H54 (cell line): Measurements from ENCODE around the gene ZNF32.
A peak's percentile ranks its signal among the peaks of the same experiment; 100 is the strongest.
"Not testable (repeated sequence)": the region's sequence is repeated elsewhere in the genome, so short reads cannot be mapped to it uniquely, and the experiment has no call there.

ENCODE experiments used
- DNase-seq: peaks from one replicate; pipeline ENCODE4 v3.0.0; 2011; ENCODE audit warnings: low spot score, mixed read lengths; ENCODE audit not compliant: insufficient read length
- FAIRE-seq: peaks from 3 replicates; lab custom pipeline; 2011; peaks lifted over from hg19 to GRCh38; lab: Jason Lieb, UNC
- POLR2A ChIP-seq: IDR thresholded peaks from 2 replicates; pipeline ENCODE4 v1.6.1; 2011; ENCODE audit warnings: low read depth, mild to moderate bottlenecking, low read length

ZNF32 gene

DNA sequence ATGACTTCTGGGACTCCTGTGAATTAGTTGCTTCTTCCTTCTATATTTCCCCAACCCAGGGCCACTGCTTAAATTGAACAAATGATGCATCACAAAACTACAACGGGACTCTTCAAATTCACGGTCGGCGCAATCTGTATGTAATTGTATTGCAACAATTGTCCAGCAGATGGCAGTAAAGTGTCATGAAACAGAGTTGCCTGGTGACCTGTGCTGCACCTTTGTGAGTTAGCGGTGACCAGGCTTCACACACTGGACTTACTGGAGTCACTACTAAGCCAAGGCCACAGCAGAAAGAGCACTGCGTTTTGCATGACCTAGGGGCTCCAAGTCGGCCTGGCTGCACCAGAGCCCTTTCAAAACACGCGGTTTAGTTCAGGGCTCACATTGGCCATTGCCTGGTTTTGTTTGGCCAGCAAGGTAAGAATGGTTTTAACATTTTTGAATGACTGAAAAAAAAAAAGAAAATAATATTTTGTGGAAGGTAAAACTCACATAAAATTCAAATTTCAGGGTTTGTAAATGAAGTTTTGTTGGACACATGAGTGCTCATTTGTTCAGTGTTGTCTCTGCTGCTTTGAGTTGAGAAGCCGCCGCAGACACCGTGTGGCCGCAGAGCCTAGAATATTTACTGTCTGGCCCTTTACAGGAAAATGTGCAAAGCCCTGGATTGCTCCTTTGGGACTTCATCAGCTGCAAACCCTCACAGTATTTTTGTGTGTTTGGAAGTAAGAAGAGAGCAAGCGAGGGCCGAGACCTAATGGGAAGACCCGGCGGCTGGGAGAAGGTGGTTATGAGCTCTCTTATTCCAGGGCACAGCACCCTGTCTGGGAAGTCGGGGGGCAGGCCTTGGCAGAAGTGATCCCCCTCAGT is 23.2 kb upstream of the ZNF32 start:
- peak; percentile 87 for DNase-seq
- FAIRE-seq, result no peak
- no peak for TF ChIP-seq POLR2A

DNA sequence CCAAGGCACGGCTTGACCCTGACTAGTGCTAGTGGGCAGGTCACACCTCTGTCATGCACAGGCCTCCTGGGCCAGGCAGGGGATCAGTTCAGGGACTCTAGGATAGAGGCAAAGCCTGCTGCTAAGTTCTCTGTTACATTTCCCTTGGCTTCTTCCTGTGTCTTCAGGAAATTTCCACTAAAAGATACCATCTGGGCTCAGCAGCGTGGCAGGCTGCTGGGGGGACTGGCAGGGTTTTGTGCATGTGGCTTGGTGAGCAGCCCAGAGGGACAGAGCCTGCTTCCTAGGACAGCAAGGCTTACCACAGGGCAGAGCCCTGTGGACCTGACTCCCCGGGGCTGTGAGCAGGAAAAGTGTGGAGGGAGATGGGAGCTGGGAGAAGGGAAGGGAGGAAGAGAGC is 20.7 kb upstream of the ZNF32 start:
- FAIRE-seq (no peak), DNase-seq (no peak)
- TF ChIP-seq POLR2A, result no peak

DNA sequence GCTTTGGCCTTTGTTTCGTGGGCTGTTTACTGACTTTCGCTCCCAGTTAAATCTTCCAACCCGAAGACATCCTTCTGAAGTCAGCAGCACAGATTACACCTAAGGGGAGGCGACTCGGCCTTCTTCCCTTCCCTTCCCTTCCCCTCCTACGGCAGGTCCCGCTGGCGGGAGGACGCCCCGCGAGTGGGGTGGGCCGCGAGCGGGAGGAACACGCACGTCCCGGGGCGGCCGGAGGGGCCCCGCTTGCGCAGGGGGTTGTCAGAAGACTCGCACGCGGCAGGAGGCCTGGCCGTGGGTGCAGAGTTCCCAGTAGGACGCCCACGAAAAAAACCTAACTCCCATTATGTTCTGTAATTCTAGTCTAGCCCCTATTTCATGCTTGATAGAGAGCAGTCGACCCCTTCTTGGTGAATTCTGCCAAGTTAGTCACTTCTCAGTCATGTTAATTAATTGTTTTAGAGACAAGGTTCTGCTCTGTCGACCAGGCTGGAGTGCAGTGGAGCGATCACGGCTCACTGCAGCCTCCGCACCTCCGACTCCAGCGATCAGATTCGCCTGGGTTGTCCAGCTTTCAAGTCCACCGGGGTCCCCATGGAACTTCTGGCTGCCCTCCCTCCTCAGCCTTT is 19.2 kb upstream of the ZNF32 start:
- FAIRE-seq, result no peak
- TF ChIP-seq POLR2A, result no peak
- DNase-seq, result no peak

DNA sequence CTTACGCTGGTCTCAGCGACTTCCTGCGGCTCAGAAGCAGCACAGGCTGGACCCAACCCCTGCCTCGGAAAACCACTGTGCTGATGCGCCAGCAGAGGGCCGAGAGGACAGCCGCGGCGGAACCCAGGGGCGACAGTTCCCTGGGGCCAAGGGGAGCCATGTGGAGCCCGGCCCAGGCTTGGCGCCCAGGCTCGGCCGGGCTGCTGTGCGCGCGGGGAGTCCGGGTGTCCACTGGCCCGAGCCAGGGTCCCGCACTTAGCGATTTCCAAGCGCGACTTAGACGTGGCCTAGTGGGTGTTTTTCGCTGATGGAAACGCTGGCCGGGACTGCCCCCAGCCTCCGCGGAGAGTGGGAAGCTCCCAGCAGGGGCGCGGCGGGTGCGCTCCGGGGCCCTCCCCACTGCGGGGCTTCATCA is 18.6 kb upstream of the ZNF32 start:
- DNase-seq (no peak), FAIRE-seq (no peak)
- no peak for TF ChIP-seq POLR2A

DNA sequence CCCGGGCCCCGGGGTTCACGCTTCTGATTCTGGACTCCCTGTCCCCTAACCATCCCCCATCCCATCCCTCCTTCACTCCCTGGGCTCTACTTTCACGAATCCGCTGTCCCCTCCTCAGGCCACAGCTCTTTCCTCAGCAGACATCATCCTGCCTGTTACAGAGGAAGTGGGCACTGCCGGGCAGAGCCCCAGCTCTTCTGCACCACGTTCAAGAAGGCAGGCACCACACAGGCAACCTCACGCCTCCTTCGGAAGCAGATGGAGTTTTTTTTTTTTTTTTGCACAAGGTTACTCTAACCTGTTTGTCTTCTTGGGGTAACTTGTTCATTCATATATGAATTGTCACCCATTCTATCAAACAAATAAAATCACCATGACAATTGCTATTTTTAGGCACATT is 17.9 kb upstream of the ZNF32 start:
- no peak for TF ChIP-seq POLR2A
- DNase-seq (no peak), FAIRE-seq (no peak)

DNA sequence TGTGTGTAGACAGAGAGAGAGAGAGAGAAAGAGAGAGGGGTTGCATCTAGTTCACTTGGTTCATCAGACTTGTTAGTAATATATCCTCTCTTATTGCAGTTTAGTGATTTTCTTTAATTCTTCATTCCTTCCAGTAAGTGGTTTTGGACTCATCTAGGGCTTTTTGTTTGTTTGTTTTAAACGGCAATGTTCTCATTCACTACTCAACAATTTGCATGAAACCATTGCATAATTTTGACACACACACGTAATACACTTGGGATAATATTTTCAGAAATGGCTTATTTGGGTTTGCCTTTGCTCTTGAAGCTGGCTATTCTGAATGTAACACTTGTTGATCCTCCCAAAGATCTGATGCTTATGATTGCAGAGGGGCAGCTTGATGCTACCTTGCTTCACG is 16.4 kb upstream of the ZNF32 start:
- DNase-seq (no peak), FAIRE-seq (no peak)
- TF ChIP-seq POLR2A, result no peak

DNA sequence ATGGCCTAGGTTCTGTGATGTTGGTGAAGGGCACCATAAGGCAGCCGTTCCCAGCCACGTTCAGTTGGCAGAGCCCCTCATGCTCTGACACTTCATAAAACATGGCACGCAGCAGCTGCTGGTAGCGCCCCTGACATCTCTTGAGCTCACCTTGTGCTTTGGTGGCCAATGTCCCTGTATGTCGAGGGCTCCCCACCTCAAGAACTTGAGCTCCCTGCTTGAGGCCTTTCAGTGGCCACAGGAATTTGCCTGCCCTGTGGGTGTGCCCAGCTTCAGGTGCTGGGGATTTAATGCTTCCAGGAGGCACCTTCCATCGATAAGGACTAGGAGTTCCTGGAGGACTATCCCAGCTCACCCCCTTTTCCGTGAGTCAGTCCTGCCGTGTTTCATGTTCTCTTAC is 9.5 kb upstream of the ZNF32 start:
- DNase-seq, result no peak
- no peak for TF ChIP-seq POLR2A
- FAIRE-seq, result no peak

DNA sequence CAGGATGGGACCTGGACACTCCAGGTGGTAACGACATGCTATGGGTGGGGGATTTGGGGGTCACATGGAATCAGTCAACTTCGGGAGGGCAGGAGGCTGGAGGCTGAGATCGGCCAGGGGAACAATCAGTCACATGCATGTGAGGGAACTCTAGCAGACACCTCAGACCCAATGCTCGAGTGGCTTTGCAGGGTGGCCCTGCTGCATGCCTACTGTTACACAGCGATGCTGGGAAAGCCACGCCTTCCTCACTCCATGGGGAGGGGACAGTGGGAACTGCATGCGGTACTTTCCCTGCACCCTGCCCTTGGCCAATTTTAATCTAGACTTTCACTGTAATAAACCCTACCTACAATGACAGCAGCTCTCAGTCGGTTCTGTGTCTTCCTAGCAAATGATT is 6.6 kb upstream of the ZNF32 start:
- no peak for TF ChIP-seq POLR2A
- no peak for FAIRE-seq
- DNase-seq, result no peak

DNA sequence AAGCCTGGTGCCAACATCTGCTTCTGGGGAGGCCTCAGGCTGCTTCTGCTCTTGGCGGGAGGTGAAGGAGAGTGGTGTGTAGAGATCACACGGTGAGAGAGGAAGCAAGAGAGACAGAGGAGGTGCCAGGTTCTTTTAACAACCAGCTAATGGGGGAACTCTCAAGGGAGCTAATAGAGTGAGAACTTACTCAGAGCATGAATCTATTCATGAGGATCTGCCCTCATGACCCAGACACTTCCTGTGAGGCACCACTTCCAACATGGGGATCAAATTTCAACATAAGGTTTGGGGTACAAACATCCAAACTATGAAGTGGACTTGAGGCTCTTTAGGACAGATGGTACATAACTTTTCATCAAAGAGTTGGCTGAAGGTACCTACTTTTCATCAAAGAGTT is 5.1 kb upstream of the ZNF32 start:
- no peak for DNase-seq
- FAIRE-seq, result no peak
- no peak for TF ChIP-seq POLR2A

DNA sequence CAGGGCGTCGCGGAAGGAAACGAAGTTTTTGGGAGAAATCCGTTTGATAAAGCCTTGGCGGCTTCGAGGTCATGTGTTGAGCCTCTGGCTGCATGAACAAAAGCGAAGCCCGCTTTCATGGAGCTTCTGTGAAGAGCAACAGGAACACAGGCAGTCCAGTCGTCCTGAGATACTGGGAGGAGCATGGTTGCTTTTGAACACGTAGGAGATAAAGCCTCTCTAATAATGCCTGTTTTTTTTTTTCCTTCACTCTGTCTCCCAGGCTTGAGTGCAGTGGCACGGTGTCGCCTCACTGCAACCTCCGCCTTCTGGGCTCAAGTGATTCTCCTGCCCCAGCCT is 473 bp upstream of the ZNF32 start:
- DNase-seq (no peak), FAIRE-seq (no peak)
- no peak for TF ChIP-seq POLR2A

DNA sequence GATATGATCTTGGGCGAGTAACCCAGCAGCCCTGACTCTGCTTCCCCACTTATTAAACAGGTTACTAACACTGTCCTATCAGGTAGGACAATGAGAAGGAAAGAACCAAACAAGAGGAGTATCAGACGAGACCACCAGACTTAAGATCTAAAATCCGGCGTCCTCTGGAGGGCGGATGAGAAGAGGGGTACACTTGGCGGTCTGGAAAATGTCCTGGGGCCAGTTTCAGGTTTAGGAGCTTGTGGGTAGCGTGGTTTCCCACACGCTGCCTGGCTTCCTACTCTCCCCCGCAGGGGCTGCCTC is 635 bp downstream of the ZNF32 start:
- DNase-seq (no peak), FAIRE-seq (no peak)
- TF ChIP-seq POLR2A, result no peak

DNA sequence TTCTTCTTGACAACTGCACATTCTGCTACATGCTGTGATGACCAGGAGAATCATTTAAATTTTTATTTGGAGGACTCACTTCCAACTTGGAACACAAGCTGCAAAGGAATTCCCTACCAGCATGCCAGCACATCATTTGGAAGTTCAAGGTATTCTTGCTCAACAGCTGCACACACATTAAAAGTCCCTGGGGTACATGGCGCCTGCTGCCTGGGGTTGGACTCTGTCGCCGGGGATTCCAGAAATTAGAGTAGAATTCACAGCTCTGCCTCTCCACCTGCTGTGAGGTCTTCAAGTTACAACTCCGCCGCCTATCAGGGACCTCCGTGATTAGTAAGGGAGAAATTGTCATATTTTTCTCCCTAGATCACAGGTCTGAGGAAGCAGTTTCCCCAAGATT is 1.1 kb downstream of the ZNF32 start:
- FAIRE-seq (no peak), DNase-seq (no peak)
- no peak for TF ChIP-seq POLR2A

DNA sequence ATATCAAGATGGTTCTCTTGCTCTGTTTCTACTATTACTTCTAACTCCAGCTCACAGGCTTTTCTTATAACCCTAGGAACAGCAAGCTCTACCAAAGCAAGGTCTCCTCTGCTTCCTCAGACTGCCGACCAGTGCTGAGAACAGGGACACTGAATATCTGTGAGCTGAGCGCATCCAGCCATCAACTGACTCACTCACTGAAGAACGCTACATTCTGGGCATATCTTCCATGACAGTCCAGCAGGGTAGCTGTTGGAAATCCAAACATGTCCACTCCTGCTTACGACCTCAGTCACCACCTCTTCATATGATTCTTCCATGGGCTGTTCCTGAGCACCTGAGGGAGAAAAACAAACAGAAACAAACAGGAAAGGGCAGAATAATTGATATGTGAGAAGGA is 2.8 kb downstream of the ZNF32 start:
- no peak for TF ChIP-seq POLR2A
- no peak for DNase-seq
- no peak for FAIRE-seq

DNA sequence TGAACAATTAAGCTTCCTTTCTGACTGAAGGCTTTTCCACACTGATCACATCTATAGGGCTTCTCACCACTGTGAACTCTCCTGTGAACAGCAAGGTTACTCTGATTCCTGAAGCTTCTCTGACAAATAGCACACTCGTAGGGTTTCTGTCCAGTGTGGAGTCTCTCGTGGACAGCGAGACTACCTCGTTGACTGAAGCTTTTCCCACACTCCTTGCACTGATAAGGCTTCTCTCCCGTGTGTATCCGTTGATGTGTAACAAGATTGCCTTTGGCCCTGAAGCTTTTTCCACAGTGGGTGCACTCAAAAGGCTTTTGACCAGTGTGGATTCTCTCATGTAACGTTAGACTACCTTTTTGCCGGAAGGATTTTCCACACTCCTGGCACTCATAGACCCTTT is 4.4 kb downstream of the ZNF32 start:
- DNase-seq, result no peak
- TF ChIP-seq POLR2A, result no peak
- FAIRE-seq, result no peak

DNA sequence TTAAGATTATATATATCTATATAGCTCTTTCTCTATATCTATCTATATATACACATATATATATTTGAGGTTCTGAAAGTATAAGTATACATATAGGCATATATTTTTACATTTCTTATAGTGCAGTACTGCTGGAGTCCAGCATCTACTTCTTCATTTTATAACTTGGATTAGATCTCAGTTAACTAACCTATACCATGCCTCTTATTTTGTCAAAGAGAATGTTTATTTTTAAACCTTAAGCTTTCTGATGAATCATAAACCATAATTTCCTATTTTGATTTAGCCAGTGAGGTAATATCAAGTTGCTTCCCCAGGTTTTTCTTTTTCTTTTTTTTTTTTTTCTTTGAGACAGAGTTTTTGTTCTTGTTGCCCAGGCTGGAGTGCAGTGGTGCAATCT is 8.1 kb downstream of the ZNF32 start:
- no peak for TF ChIP-seq POLR2A
- FAIRE-seq, result no peak
- no peak for DNase-seq

DNA sequence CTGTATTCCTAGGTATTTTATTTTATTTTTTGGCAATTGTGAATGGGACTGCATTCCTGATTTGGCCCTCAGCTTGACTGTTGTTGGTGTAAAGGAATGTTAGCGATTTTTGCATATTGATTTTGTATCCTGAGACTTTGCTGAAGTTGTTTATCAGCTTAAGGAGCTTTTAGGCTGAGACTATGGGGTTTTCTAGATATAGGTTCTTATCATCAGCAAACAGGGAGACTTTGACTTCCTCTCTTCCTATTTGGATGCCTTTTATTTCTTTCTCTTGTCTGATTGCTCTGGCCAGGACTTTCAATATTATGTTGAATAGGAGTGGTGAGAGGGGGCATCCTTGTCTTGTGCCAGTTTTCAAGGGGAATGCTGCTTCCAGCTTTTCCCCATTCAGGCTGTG is 12.9 kb downstream of the ZNF32 start:
- FAIRE-seq, DNase-seq: not testable (repeated sequence)
